Ammon's horn (tissue), 1 donor: Measurements from ENCODE around the gene RBX1.
A peak's percentile ranks its signal among the peaks of the same experiment; 100 is the strongest.

ENCODE experiments used
- DNase-seq: peaks from one replicate; pipeline ENCODE4 v3.0.0-alpha.2; 2016; ENCODE audit warnings: low spot score

The RBX1 gene

DNA sequence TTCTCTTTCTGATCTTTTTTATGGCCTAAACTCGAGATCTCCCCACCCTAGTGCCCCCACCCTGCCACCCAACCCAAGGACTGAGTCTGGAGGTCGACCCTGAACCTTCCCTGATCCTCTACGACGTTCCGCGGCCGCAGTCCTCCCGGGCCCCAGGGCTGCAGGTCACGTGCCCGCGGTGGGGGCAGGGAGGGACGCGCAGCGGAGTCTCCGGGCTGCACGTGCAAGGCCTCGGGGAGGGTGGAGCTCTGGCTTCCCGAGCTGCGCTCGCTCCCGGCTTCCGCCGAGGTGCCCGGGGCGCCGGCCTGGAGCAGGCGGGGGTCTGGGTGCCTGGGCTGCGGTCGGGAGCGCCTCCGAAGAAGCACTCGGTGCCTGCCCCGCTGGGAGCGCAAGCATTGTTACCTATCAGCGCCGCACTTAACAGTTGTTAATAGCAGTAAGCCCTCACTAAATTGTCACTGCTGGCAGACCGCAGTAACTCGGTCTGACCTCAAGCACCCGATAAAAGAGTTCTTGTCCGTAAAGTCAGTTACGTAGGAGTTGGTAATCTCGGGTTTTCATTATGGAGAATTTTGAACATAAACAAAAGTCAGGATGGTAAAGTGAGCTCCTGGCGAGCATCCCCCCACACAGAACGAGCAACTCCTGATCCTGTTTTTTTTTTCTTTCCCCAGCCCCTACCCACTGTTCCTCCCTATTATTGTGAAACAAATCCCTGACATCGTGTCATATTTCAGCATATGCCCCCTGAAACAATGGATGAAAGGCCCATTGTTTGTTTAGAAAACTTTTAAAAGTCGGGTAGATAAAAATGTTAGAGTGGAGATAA lies 71.5 kb downstream of the RBX1 start:
- peak; percentile 72 for DNase-seq
